ENCODE results near the gene LGALS3.

GRCh38 chr14:55115460-55115859 is 13.6 kb upstream of the LGALS3 start:
- TF ChIP-seq CTCF (IDR thresholded peaks at IDR 0.05; ENCODE audit: low read depth, low read length, missing input control) = no peak
- TF ChIP-seq FOXA1 (IDR thresholded peaks at IDR 0.05) = no peak
- TF ChIP-seq YY1 (IDR thresholded peaks at IDR 0.05) = no peak
